GM12865 (cell line): Measurements from ENCODE around the gene CYB561D2.

ENCODE experiments used
- DNase-seq: peaks from one replicate; pipeline ENCODE4 v3.0.0; 2010; ENCODE audit warnings: low read depth
- H3K4me3 ChIP-seq: 2 replicates; pipeline ENCODE4 v1.5.1; 2011; ENCODE audit warnings: mild to moderate bottlenecking, low read depth, low read length, control low read depth
- TF ChIP-seq, protein P1 (sequence below): IDR thresholded peaks from 2 replicates; pipeline ENCODE4 v1.5.1; 2011; ENCODE audit warnings: low read length, control low read depth, low read depth, inconsistent platforms; ENCODE audit not compliant: insufficient read depth; ENCODE audit errors: missing control alignments

Gene CYB561D2

DNA sequence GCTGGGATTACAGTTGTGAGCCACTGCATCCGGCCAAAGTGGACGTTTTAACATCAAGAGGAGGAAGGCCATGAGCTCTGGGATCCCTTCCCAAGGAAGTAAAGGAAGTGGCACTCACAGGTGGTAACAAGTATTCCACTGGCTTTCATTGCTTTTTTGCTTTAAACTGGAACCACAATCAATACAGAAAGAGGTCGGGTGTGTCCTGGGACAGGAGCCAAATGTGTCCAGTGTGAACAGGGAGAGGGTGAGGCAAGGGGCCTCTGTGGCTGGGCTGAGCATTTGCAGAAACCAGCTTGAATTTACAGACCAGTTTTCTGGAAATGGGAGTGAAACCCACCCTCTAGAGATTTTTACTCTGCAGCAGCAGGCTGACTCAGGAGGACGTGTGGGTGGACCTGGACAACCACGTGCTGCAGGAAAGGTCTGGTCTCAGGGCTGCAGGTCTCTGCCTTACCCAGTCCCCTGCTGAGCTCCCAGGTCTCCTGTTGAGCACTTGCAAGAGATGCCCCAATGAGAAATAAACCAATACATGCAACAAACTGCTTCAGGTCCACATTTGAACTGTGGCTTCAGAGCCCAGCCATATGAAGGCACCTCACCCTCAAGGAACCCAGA is 51.4 kb downstream of the CYB561D2 start:
- no peak overlapping the region for H3K4me3 ChIP-seq
- no peak for DNase-seq
- TF ChIP-seq, protein P1, sequence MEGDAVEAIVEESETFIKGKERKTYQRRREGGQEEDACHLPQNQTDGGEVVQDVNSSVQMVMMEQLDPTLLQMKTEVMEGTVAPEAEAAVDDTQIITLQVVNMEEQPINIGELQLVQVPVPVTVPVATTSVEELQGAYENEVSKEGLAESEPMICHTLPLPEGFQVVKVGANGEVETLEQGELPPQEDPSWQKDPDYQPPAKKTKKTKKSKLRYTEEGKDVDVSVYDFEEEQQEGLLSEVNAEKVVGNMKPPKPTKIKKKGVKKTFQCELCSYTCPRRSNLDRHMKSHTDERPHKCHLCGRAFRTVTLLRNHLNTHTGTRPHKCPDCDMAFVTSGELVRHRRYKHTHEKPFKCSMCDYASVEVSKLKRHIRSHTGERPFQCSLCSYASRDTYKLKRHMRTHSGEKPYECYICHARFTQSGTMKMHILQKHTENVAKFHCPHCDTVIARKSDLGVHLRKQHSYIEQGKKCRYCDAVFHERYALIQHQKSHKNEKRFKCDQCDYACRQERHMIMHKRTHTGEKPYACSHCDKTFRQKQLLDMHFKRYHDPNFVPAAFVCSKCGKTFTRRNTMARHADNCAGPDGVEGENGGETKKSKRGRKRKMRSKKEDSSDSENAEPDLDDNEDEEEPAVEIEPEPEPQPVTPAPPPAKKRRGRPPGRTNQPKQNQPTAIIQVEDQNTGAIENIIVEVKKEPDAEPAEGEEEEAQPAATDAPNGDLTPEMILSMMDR: no peak
